Activated CD8-positive, alpha-beta T cell treated with anti-CD3 and anti-CD28 coated beads for 36 hours (primary cell): ENCODE measurements around the gene IL1RAPL2. TPM values are rescaled to one million over a fixed set of nuclear protein-coding genes. Genes with fewer than 3 reads are reported as not detected.

Source experiments
- ATAC-seq: fragments of 200-7000 bp; cut with Tn5 transposase; one replicate; pipeline ENCODE4 v1.10.0; 2021; ENCODE audit warnings: mild to moderate bottlenecking, moderate library complexity
- CTCF ChIA-PET: fragments of 350-600 bp; sonication (Branson Sonifier 250); formaldehyde crosslinking; loops from one replicate; lab custom pipeline; 2021; ENCODE audit warnings: antibody characterized with exemption; lab: Charles Lee
- POLR2A ChIA-PET: fragments of 350-600 bp; sonication (Branson Sonifier 250); formaldehyde crosslinking; loops from one replicate; lab custom pipeline; 2021; ENCODE audit warnings: antibody characterized with exemption; lab: Charles Lee
- DNase-seq: peaks from one replicate; pipeline ENCODE4 v3.0.0-alpha.2; 2020
- H3K27ac Mint-ChIP-seq: one replicate; pipeline ENCODE4 v1.8.0; 2021; ENCODE audit warnings: mild to moderate bottlenecking, mixed read lengths
- H3K27me3 Mint-ChIP-seq: one replicate; pipeline ENCODE4 v1.8.0; 2021; ENCODE audit warnings: mixed read lengths
- H3K36me3 Mint-ChIP-seq: one replicate; pipeline ENCODE4 v1.8.0; 2021; ENCODE audit warnings: low read depth, mixed read lengths
- H3K4me1 Mint-ChIP-seq: one replicate; pipeline ENCODE4 v1.8.0; 2021; ENCODE audit warnings: low read depth, mixed read lengths
- H3K4me3 Mint-ChIP-seq: one replicate; pipeline ENCODE4 v1.8.0; 2021; ENCODE audit warnings: mild to moderate bottlenecking, moderate library complexity, mixed read lengths
- H3K9me3 Mint-ChIP-seq: one replicate; pipeline ENCODE4 v1.8.0; 2021; ENCODE audit warnings: mixed read lengths
- intact Hi-C: fragments of 100-400 bp; cut with micrococcal nuclease; formaldehyde crosslinking; loops from one replicate; pipeline ENCODE4 v1.10.0; 2022
- total RNA-seq, 2 experiments: library from RNA; stranded (reverse); gene quantifications; one replicate each; pipeline ENCODE4 v1.2.3, GENCODE V29; 2021
- TF ChIP-seq, protein P1 (sequence below): fragments of 200-600 bp; IDR thresholded peaks from one replicate; pipeline ENCODE4 v1.8.0; 2022; ENCODE audit warnings: antibody characterized with exemption, mild to moderate bottlenecking

The IL1RAPL2 gene
- total RNA-seq, 2 experiments from 2014 or later, result not detected

DNA sequence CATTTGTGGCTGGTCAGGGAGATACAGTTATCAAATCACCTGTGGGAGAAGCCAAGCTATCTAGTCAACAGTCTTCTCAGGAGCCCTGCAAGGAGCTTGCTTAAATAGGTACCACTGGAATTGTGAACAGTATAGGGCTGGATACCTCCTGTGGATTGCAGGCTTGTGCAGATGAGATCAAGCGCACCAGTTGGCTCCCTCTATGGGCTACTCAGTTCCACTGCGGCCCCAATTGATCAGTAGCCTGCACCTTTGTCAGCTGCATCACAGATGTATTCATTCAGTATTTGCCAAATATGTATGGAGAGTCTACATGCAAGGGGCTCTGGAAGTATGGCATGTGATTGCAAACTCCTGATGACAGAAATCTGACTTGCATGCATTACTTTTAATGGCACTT is 625.9 kb downstream of the IL1RAPL2 start:
- ChIA-PET CTCF (no interaction called here), POLR2A (no interaction called here)
- intact Hi-C loops, result no loop called here
- no peaks in the 10 kb centered on the region for H3K4me1 Mint-ChIP-seq
- DNase-seq (no peak), ATAC-seq (no peak)
- TF ChIP-seq, protein P1, sequence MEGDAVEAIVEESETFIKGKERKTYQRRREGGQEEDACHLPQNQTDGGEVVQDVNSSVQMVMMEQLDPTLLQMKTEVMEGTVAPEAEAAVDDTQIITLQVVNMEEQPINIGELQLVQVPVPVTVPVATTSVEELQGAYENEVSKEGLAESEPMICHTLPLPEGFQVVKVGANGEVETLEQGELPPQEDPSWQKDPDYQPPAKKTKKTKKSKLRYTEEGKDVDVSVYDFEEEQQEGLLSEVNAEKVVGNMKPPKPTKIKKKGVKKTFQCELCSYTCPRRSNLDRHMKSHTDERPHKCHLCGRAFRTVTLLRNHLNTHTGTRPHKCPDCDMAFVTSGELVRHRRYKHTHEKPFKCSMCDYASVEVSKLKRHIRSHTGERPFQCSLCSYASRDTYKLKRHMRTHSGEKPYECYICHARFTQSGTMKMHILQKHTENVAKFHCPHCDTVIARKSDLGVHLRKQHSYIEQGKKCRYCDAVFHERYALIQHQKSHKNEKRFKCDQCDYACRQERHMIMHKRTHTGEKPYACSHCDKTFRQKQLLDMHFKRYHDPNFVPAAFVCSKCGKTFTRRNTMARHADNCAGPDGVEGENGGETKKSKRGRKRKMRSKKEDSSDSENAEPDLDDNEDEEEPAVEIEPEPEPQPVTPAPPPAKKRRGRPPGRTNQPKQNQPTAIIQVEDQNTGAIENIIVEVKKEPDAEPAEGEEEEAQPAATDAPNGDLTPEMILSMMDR, result no peak
- H3K4me3 Mint-ChIP-seq, result no peak overlapping the region
- H3K27me3 Mint-ChIP-seq, result no peaks in the 10 kb centered on the region
- H3K36me3 Mint-ChIP-seq, result no peaks in the 10 kb centered on the region
- no peak overlapping the region for H3K27ac Mint-ChIP-seq
- H3K9me3 Mint-ChIP-seq, result no peaks in the 10 kb centered on the region

DNA sequence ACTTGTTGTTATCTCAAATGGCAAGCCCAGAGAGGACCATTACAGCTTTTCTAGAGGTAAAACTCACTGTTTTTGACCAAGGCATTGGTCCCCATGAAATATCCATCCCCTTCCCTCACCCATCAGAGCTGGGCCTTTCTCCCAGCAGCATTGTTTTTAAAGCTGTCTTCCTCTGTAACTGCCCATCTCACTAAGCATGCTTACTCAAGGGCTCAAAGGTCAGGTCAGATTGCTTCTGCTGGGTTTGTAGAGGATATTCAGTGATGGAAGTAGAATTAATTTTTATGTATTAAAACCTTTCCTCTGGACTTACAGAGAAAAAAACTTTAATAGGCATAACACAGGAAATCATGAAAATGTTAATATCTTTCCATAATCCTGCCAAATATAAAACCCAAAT is 643.4 kb downstream of the IL1RAPL2 start:
- intact Hi-C loops, result no loop called here
- Mint-ChIP-seq H3K9me3 (no peaks in the 10 kb centered on the region), H3K36me3 (no peaks in the 10 kb centered on the region), H3K27ac (no peak overlapping the region), H3K27me3 (no peaks in the 10 kb centered on the region), H3K4me1 (no peaks in the 10 kb centered on the region), H3K4me3 (no peak overlapping the region)
- ChIA-PET CTCF (no interaction called here), POLR2A (no interaction called here)
- no peak for DNase-seq
- ATAC-seq, result no peak
- TF ChIP-seq, protein P1, result no peak

DNA sequence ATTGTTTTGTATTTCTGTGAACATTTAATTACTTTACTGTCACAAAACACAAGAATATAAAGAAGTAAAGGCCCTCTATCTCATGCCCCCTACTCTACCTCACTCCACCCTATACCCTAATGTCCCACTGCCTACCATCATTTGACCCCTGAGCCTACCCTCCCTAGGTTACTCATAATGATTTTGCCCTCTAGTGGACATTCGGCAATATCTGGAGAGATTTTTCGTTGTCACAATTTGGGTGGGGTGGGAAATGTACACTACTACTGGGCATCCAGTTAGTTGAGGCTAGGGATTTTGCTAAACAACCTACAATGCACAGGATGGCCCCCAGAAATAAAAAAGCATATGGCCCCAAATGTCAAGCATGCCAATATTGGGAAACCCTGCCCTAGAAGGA is 644.3 kb downstream of the IL1RAPL2 start:
- Mint-ChIP-seq H3K36me3 (no peaks in the 10 kb centered on the region), H3K4me1 (no peaks in the 10 kb centered on the region), H3K4me3 (no peak overlapping the region), H3K9me3 (no peaks in the 10 kb centered on the region), H3K27me3 (no peaks in the 10 kb centered on the region), H3K27ac (no peak overlapping the region)
- TF ChIP-seq, protein P1, result no peak
- CTCF ChIA-PET, result no interaction called here
- intact Hi-C loops, result no loop called here
- no peak for DNase-seq
- POLR2A ChIA-PET, result no interaction called here
- no peak for ATAC-seq

DNA sequence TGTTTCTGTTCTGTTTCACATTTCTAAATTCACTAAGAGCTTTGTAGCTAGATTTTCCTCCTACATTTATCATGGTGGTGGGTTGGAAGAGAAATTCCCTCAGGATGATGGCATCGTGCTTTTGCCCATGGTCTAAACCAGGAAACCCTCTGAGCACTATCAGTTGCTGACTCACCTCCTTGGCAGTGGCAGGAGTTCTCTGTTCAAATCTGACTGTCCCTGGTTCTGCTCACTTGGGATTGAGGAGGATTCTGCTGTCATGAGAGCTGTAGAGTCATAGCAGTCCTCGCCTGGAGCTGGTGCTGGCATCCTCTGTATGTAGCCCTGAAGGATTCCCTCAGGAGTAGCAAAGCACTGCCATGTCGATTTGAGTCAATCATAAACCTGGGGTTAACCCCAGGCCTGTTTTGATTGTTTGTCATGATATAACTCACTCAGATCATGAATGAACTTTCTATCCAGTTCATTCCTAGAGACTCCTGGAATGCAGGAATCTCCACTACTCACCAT is 645.1 kb downstream of the IL1RAPL2 start:
- POLR2A ChIA-PET, result no interaction called here
- no peak overlapping the region for H3K4me3 Mint-ChIP-seq
- no peaks in the 10 kb centered on the region for H3K36me3 Mint-ChIP-seq
- ATAC-seq (no peak), DNase-seq (no peak)
- no peaks in the 10 kb centered on the region for H3K4me1 Mint-ChIP-seq
- TF ChIP-seq, protein P1, result no peak
- H3K27me3 Mint-ChIP-seq, result no peaks in the 10 kb centered on the region
- no peaks in the 10 kb centered on the region for H3K9me3 Mint-ChIP-seq
- intact Hi-C loops, result no loop called here
- CTCF ChIA-PET, result no interaction called here
- H3K27ac Mint-ChIP-seq, result no peak overlapping the region

DNA sequence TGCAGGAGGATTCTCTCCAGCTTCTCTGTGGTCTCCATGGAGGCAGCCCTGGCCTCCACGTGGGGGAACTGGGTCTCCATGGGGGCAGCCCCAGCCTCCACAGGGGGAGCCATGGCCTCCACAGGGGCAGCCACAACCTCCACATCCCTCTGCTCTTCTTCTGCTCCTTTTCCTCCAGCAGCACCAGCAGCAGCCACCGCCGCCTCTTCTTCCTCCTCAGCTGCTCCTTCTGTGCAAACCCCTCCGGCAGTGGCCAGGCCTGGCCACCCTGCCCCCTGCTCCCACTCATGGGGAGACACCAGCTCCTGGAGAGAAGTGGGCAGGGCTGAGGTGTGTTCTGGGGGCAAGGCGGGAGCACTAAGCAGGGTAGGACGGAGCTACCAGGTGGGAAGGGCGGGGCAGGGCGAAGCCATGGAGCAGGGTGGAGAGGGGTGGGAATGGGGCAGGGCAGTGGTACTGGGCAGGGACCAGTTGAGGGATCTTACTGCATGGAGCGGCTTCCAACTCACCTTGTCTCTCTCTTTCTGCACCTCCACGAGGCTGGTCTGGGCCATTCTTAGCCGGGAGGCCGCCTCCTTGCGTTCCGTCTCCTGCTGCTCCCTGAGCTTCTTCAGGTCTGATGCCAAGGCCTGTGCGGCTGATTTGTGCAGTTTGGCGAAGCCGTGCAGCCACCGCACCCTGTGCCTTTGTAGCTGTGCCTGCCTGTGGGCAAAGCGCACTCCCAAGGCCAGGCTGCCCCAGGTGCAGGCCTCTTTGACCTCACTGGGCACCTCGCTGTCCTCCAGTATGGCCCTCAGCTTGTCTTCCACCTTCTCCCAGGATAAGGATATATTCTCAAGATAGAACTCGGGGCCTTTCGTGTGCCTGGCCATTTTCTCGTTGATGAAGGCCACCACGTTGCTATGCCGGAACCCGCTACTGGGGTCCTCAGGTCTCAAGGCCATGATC is 653.7 kb downstream of the IL1RAPL2 start:
- Mint-ChIP-seq H3K4me3 (no peak overlapping the region), H3K27me3 (no peaks in the 10 kb centered on the region), H3K36me3 (no peaks in the 10 kb centered on the region), H3K4me1 (no peaks in the 10 kb centered on the region), H3K9me3 (no peaks in the 10 kb centered on the region), H3K27ac (no peak overlapping the region)
- ATAC-seq (no peak), DNase-seq (no peak)
- intact Hi-C loops, result no loop called here
- ChIA-PET CTCF (no interaction called here), POLR2A (no interaction called here)
- TF ChIP-seq, protein P1, result no peak
